Left forelimb (tissue), 1 donor: ENCODE measurements around the gene CCNQ.
"Not testable (repeated sequence)": the region's sequence is repeated elsewhere in the genome, so short reads cannot be mapped to it uniquely, and the experiment has no call there.

ENCODE experiments used
- DNase-seq: peaks from one replicate; pipeline ENCODE4 v3.0.0-alpha.2; 2018; ENCODE audit warnings: low spot score

The CCNQ gene

GRCh38 chrX:153623310-153624029 lies 24.5 kb upstream of the CCNQ start:
- no peak for DNase-seq

- no peak for DNase-seq
Observed at GRCh38 chrX:153622661-153623309, 23.8 kb upstream of the CCNQ start.

- no peak for DNase-seq
Observed at GRCh38 chrX:153621949-153622598, 23.1 kb upstream of the CCNQ start.

- no peak for DNase-seq
Observed at GRCh38 chrX:153620576-153620975, 21.6 kb upstream of the CCNQ start.

- no peak for DNase-seq
Observed at GRCh38 chrX:153614818-153615217, 15.9 kb upstream of the CCNQ start.

- DNase-seq, result no peak
Observed at GRCh38 chrX:153612413-153612812, 13.5 kb upstream of the CCNQ start.

GRCh38 chrX:153611298-153612095 lies 12.6 kb upstream of the CCNQ start:
- no peak for DNase-seq

GRCh38 chrX:153610836-153611213 lies 11.9 kb upstream of the CCNQ start:
- no peak for DNase-seq

GRCh38 chrX:153609917-153610835 lies 11.2 kb upstream of the CCNQ start:
- peak; percentile 85 for DNase-seq

- no peak for DNase-seq
Observed at GRCh38 chrX:153608806-153609205, 9.9 kb upstream of the CCNQ start.

- DNase-seq, result no peak
Observed at GRCh38 chrX:153608376-153608775, 9.4 kb upstream of the CCNQ start.

GRCh38 chrX:153606503-153606902 lies 7.6 kb upstream of the CCNQ start:
- no peak for DNase-seq

- not testable (repeated sequence) for DNase-seq
Observed at GRCh38 chrX:153604666-153605380, 5.9 kb upstream of the CCNQ start.

GRCh38 chrX:153603131-153603656 lies 4.3 kb upstream of the CCNQ start:
- DNase-seq, result no peak

GRCh38 chrX:153602601-153603000 lies 3.7 kb upstream of the CCNQ start:
- DNase-seq, result no peak

- DNase-seq, result no peak
Observed at GRCh38 chrX:153601511-153602110, 2.7 kb upstream of the CCNQ start.

- no peak for DNase-seq
Observed at GRCh38 chrX:153600921-153601320, 2.0 kb upstream of the CCNQ start.

GRCh38 chrX:153600032-153600373 lies 1.1 kb upstream of the CCNQ start:
- DNase-seq, result no peak

GRCh38 chrX:153599192-153600031 lies 473 bp upstream of the CCNQ start:
- peak; percentile 86 for DNase-seq
